T-cell (primary cell): ENCODE data around the gene GLG1. TPM values are rescaled to one million over a fixed set of nuclear protein-coding genes. Genes with fewer than 3 reads are reported as not detected.

Experiments used
- ATAC-seq, 4 experiments: fragments of 200-7000 bp in 3 of 4; fragments of 150-1000 bp in 1 of 4; cut with Tn5 transposase; replicated peaks in 1 of 4; 1 replicate in 3 of 4; 2 replicates in 1 of 4; pipeline ENCODE4 v1.10.0; 2021; ENCODE audit warnings: moderate library complexity in 3 of 4, mild to moderate bottlenecking in 2 of 4, moderate number of reproducible peaks in 1 of 4
- CTCF ChIA-PET, 2 donors: fragments of 300-600 bp; sonication (Branson Sonifier 250); formaldehyde crosslinking; loops; one replicate each; lab custom pipeline; 2022; ENCODE audit warnings: antibody characterized with exemption in 2 of 2; lab: Charles Lee
- POLR2A ChIA-PET, 2 donors: fragments of 300-600 bp; sonication (Branson Sonifier 250); formaldehyde crosslinking; loops; one replicate each; lab custom pipeline; 2022; ENCODE audit warnings: antibody characterized with exemption in 2 of 2; lab: Charles Lee
- DNase-seq, 35 experiments: peaks; one replicate each; pipeline versions ENCODE4 v3.0.0 to v3.0.0-alpha.2; 2013 to 2023
- H3K27ac ChIP-seq: one replicate; pipeline ENCODE4 v1.5.1; 2013; ENCODE audit warnings: low read length
- H3K27me3 ChIP-seq, 2 experiments: replicated peaks in 1 of 2; 1 replicate in 1 of 2; 2 replicates in 1 of 2; pipeline versions ENCODE4 v1.6.1 to v1.7.0; 2013; ENCODE audit warnings: low read length in 1 of 2, mixed read lengths in 1 of 2; ENCODE audit not compliant: control insufficient read depth in 2 of 2, insufficient read depth in 2 of 2; ENCODE audit errors: extremely low read depth in 1 of 2
- H3K36me3 ChIP-seq, 2 donors: 1 replicate in 1 of 2; 2 replicates in 1 of 2; pipeline versions ENCODE4 v1.6.1 to v1.7.0; 2013; ENCODE audit warnings: low read length in 1 of 2; ENCODE audit not compliant: control insufficient read depth in 2 of 2, insufficient read depth in 1 of 2; ENCODE audit errors: extremely low read depth in 1 of 2
- H3K4me1 ChIP-seq, 2 experiments: 1 replicate in 1 of 2; 2 replicates in 1 of 2; pipeline versions ENCODE4 v1.6.1 to v1.7.0; 2013; ENCODE audit warnings: low read length in 2 of 2, mixed read lengths in 1 of 2; ENCODE audit not compliant: insufficient read depth in 2 of 2, control insufficient read depth in 1 of 2; ENCODE audit errors: extremely low read depth in 1 of 2
- H3K4me3 ChIP-seq, 2 donors: 1 replicate in 1 of 2; 2 replicates in 1 of 2; pipeline versions ENCODE4 v1.5.1 to v1.7.0; 2013; ENCODE audit warnings: mild to moderate bottlenecking in 2 of 2, low read length in 1 of 2, moderate library complexity in 1 of 2; ENCODE audit not compliant: control insufficient read depth in 1 of 2; ENCODE audit errors: extremely low read depth in 1 of 2
- H3K9me3 ChIP-seq: 2 replicates; pipeline ENCODE4 v1.7.0; 2013
- H3K27ac Mint-ChIP-seq, 2 donors: one replicate each; pipeline ENCODE4 v1.8.0; 2020 to 2021; ENCODE audit warnings: mild to moderate bottlenecking in 2 of 2, mixed read lengths in 2 of 2
- H3K27me3 Mint-ChIP-seq, 2 donors: one replicate each; pipeline ENCODE4 v1.8.0; 2021 to 2022; ENCODE audit warnings: mixed read lengths in 2 of 2
- H3K36me3 Mint-ChIP-seq: one replicate; pipeline ENCODE4 v1.8.0; 2021; ENCODE audit warnings: mixed read lengths
- H3K4me1 Mint-ChIP-seq, 3 donors: one replicate each; pipeline ENCODE4 v1.8.0; 2020 to 2022; ENCODE audit warnings: mixed read lengths in 3 of 3, mild to moderate bottlenecking in 1 of 3
- H3K4me3 Mint-ChIP-seq, 3 donors: one replicate each; pipeline ENCODE4 v1.8.0; 2020 to 2022; ENCODE audit warnings: mild to moderate bottlenecking in 3 of 3, mixed read lengths in 3 of 3, moderate library complexity in 3 of 3
- H3K9me3 Mint-ChIP-seq, 3 donors: one replicate each; pipeline ENCODE4 v1.8.0; 2020 to 2022; ENCODE audit warnings: mixed read lengths in 3 of 3
- WGBS: methylation state at CpG from one replicate; pipeline ENCODE4 v1.1.5; 2013; ENCODE audit warnings: missing lambda C conversion rate; ENCODE audit not compliant: insufficient coverage; 5-methylcytosine and 5-hydroxymethylcytosine counted together
- total RNA-seq, 35 experiments: library from RNA in 6 of 35; stranded (reverse) in 6 of 35; fragments of 120-200 nt in 1 of 35; gene quantifications; one replicate each; pipeline versions ENCODE4 v1.2.1 to v1.2.4 and lab custom pipeline; 2013 to 2026

Gene GLG1
- total RNA-seq, 5 donors from 2014 or later (not counting 1 experiment from before 2014, with no cell fraction given), result 159 to 216 (median 167) TPM

- no peaks in the 10 kb centered on the region for H3K27me3 Mint-ChIP-seq
- H3K4me1 Mint-ChIP-seq, result peaks cover 75 to 84% (median 82%) of the 10 kb centered on the region in 3 donors
- H3K4me3 ChIP-seq, result no peak overlapping the region
- H3K9me3 Mint-ChIP-seq, result no peaks in the 10 kb centered on the region
- CTCF ChIA-PET, result interaction anchor here (0.6 kb wide), 2 partner anchors 12 to 352 kb away, joined by 3 to 4 read pairs; no protein-coding TSS in a partner anchor
- peaks cover 5 to 49% of the 10 kb centered on the region in 2 experiments for H3K4me1 ChIP-seq
- H3K9me3 ChIP-seq, result no peaks in the 10 kb centered on the region
- peaks cover 14% of the 10 kb centered on the region for H3K36me3 Mint-ChIP-seq
- H3K27ac Mint-ChIP-seq, result peak overlapping the region in 1 of 2 donors; percentile 2
- H3K36me3 ChIP-seq, result peaks cover 0 to 3% of the 10 kb centered on the region in 2 donors
- no peak overlapping the region for H3K27ac ChIP-seq
- POLR2A ChIA-PET, result interaction anchor here in 1 of 2 donors (0.6 kb wide), 1 partner anchor 26 kb away, joined by 4 read pairs; no protein-coding TSS in a partner anchor
- ATAC-seq, result no peak
- no peaks in the 10 kb centered on the region for H3K27me3 ChIP-seq
- DNase-seq, result no peak
- no CpG with 5 or more reads among the region's 7 CpGs for WGBS
- H3K4me3 Mint-ChIP-seq, result peak overlapping the region in 1 of 3 donors; percentile 21
Observed at GRCh38 chr16:74575175-74575806, 31.6 kb downstream of the GLG1 start.

GRCh38 chr16:74574146-74574545 lies 32.8 kb downstream of the GLG1 start:
- ATAC-seq (no peak), DNase-seq (no peak)
- Mint-ChIP-seq H3K36me3 (peaks cover 14% of the 10 kb centered on the region), H3K4me1 (peaks cover 71 to 81% (median 81%) of the 10 kb centered on the region in 3 donors), H3K27ac (peak overlapping the region; percentile 52 to 78), H3K9me3 (no peaks in the 10 kb centered on the region), H3K27me3 (no peaks in the 10 kb centered on the region), H3K4me3 (no peak overlapping the region)
- CTCF ChIA-PET, result interaction anchor here (0.5 to 0.7 kb wide), 3 partner anchors 16 to 82 kb away, joined by 3 to 5 read pairs (median 4); no protein-coding TSS in a partner anchor
- Histone ChIP-seq H3K4me1 (peaks cover 5 to 45% of the 10 kb centered on the region in 2 experiments), H3K36me3 (peaks cover 0 to 3% of the 10 kb centered on the region in 2 donors), H3K27ac (no peak overlapping the region), H3K4me3 (no peak overlapping the region), H3K27me3 (no peaks in the 10 kb centered on the region), H3K9me3 (no peaks in the 10 kb centered on the region)
- WGBS, result no CpG with 5 or more reads among the region's 2 CpGs
- POLR2A ChIA-PET, result interaction anchor here in 1 of 2 donors (0.6 kb wide), 1 partner anchor 36 kb away, joined by 3 read pairs; no protein-coding TSS in a partner anchor

- DNase-seq (no peak), ATAC-seq (no peak)
- Histone ChIP-seq H3K27me3 (no peaks in the 10 kb centered on the region), H3K9me3 (no peaks in the 10 kb centered on the region), H3K27ac (no peak overlapping the region), H3K4me3 (no peak overlapping the region), H3K36me3 (peaks cover 0 to 3% of the 10 kb centered on the region in 2 donors), H3K4me1 (peaks cover 9 to 44% of the 10 kb centered on the region in 2 experiments)
- peaks cover 69 to 81% (median 81%) of the 10 kb centered on the region in 3 donors for H3K4me1 Mint-ChIP-seq
- POLR2A ChIA-PET, result no interaction called here
- H3K36me3 Mint-ChIP-seq, result peaks cover 14% of the 10 kb centered on the region
- no peaks in the 10 kb centered on the region for H3K27me3 Mint-ChIP-seq
- whole genome bisulfite sequencing, result 90% methylated on average over 6 of the region's 8 CpGs
- peak overlapping the region in 1 of 2 donors; percentile 3 for H3K27ac Mint-ChIP-seq
- CTCF ChIA-PET, result interaction anchor here (0.5 to 0.7 kb wide), 5 partner anchors 16 to 566 kb away, joined by 3 to 7 read pairs (median 4); no protein-coding TSS in a partner anchor
- no peaks in the 10 kb centered on the region for H3K9me3 Mint-ChIP-seq
- H3K4me3 Mint-ChIP-seq, result no peak overlapping the region
Observed at GRCh38 chr16:74573622-74574021, 33.3 kb downstream of the GLG1 start.

- peaks cover 16% of the 10 kb centered on the region for H3K36me3 Mint-ChIP-seq
- no peaks in the 10 kb centered on the region for H3K27me3 Mint-ChIP-seq
- H3K4me3 ChIP-seq, result no peak overlapping the region
- H3K4me1 Mint-ChIP-seq, result peaks cover 81 to 85% (median 81%) of the 10 kb centered on the region in 3 donors
- 94% methylated on average over 4 of the region's 5 CpGs for WGBS
- H3K27ac ChIP-seq, result no peak overlapping the region
- no peak for ATAC-seq
- H3K4me3 Mint-ChIP-seq, result peak overlapping the region in 2 of 3 donors; percentile 6 to 34
- H3K27me3 ChIP-seq, result no peaks in the 10 kb centered on the region
- no peaks in the 10 kb centered on the region for H3K9me3 ChIP-seq
- H3K4me1 ChIP-seq, result peaks cover 8 to 48% of the 10 kb centered on the region in 2 experiments
- H3K9me3 Mint-ChIP-seq, result no peaks in the 10 kb centered on the region
- no peak for DNase-seq
- H3K27ac Mint-ChIP-seq, result peak overlapping the region; percentile 55 to 67
- peaks cover 3 to 6% of the 10 kb centered on the region in 2 donors for H3K36me3 ChIP-seq
- POLR2A ChIA-PET, result interaction anchor here in 1 of 2 donors (0.7 to 1.0 kb wide), 2 partner anchors 36 to 37 kb away, joined by 3 read pairs; no protein-coding TSS in a partner anchor
- CTCF ChIA-PET, result interaction anchor here in 1 of 2 donors (0.7 to 0.9 kb wide), 2 partner anchors 14 to 31 kb away, joined by 3 to 4 read pairs; no protein-coding TSS in a partner anchor
Observed at GRCh38 chr16:74570412-74571301, 36.3 kb downstream of the GLG1 start.

- H3K4me3 Mint-ChIP-seq, result peak overlapping the region in 1 of 3 donors; percentile 42
- Histone ChIP-seq H3K27ac (no peak overlapping the region), H3K9me3 (no peaks in the 10 kb centered on the region), H3K36me3 (peaks cover 0 to 8% of the 10 kb centered on the region in 2 donors), H3K4me1 (peaks cover 12 to 52% of the 10 kb centered on the region in 2 experiments), H3K4me3 (no peak overlapping the region), H3K27me3 (no peaks in the 10 kb centered on the region)
- H3K27me3 Mint-ChIP-seq, result no peaks in the 10 kb centered on the region
- H3K9me3 Mint-ChIP-seq, result no peaks in the 10 kb centered on the region
- no peak for ATAC-seq
- WGBS, result 86% methylated on average over 2 of the region's 5 CpGs
- POLR2A ChIA-PET, result interaction anchor here (0.6 to 1.0 kb wide), 3 partner anchors 10 to 52 kb away, joined by 3 to 4 read pairs (median 3); no protein-coding TSS in a partner anchor
- H3K27ac Mint-ChIP-seq, result peak overlapping the region in 1 of 2 donors; percentile 34
- H3K4me1 Mint-ChIP-seq, result peaks cover 84 to 87% (median 84%) of the 10 kb centered on the region in 3 donors
- no peak for DNase-seq
- peaks cover 16% of the 10 kb centered on the region for H3K36me3 Mint-ChIP-seq
- CTCF ChIA-PET, result interaction anchor here (0.8 to 1.0 kb wide), 2 partner anchors 19 to 54 kb away, joined by 3 to 13 read pairs; no protein-coding TSS in a partner anchor
Observed at GRCh38 chr16:74568961-74569631, 37.8 kb downstream of the GLG1 start.
